ENCODE data around the gene DMBT1.
A peak's percentile ranks its signal among the peaks of the same experiment; 100 is the strongest.

The DMBT1 gene

GRCh38 chr10:122548407-122549085, 12.0 kb upstream of the DMBT1 start:
- DNase-seq (ENCODE audit: low read depth in 2 of 2), result no peak

DNA sequence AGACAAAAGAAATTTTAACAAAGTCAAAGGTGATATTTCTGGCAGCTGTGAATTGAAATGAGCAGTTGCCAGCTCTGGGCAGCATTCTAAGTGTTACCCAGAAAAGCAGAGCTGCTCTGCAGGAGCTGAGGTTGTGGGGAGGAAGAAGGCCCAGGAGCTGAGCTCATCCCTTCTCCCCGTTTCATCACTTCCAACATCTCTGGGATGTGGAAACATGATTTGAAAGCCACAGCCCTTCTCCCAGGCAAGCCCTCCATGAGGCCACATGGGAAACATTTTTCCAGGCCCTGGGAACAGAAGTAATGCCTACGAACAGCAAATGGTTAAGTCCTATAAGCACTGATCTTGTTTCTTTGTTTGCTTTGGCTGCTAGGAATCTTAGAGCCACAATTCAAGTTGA, 10.9 kb upstream of the DMBT1 start:
- DNase-seq (ENCODE audit: low read depth in 2 of 2), result no peak

GRCh38 chr10:122550427-122550826, 10.1 kb upstream of the DMBT1 start:
- DNase-seq (ENCODE audit: low read depth in 2 of 2), result no peak

GRCh38 chr10:122550983-122551382, 9.6 kb upstream of the DMBT1 start:
- no peak for DNase-seq (ENCODE audit: low read depth in 2 of 2)

DNA sequence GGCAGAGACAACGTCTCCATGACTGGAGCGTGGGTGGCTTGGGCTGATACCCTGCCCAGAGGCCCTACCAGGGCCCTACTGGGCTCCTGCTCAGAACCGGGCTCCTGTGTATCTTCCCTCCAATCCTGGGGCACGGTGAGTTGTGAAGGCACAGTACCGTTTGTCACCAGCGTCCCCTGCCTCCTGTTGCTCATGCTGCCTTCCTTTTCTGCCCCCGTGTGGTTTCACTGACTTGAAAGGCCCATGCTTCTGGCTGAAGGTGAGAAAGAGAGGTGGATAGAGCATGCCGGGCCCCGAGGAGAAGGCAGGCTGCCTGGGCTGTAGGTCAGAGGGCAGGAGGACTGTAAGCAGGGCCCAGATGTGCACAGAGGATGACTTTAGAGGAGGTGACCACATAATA, 9.1 kb upstream of the DMBT1 start:
- DNase-seq (ENCODE audit: low read depth in 2 of 2), result peak; percentile 13 to 29

DNA sequence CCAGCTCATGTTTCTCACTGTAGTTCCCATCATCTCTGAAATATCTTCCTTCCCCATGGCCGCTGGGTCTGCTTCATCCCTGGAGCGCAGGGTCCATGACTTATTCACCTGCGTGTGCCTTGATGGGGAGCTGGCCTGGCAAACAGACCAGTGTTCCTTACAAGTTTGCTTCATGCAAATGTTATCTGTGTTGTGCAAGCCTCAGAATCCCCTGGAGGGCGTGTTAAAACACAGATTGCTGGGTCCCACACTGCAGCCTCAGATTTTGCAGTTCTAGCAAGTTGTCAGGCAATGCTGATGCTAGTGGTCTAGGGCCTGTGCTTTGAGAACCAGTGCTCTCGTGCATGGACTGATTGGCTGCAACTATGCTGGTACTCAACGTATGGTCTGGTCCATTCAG, 7.2 kb upstream of the DMBT1 start:
- DNase-seq (ENCODE audit: low read depth in 2 of 2), result no peak

- no peak for DNase-seq (ENCODE audit: low read depth in 2 of 2)
Measured at GRCh38 chr10:122554131-122555036, 6.2 kb upstream of the DMBT1 start.

- DNase-seq (ENCODE audit: low read depth in 2 of 2), result no peak
Measured at GRCh38 chr10:122555442-122555841, 5.1 kb upstream of the DMBT1 start.

DNA sequence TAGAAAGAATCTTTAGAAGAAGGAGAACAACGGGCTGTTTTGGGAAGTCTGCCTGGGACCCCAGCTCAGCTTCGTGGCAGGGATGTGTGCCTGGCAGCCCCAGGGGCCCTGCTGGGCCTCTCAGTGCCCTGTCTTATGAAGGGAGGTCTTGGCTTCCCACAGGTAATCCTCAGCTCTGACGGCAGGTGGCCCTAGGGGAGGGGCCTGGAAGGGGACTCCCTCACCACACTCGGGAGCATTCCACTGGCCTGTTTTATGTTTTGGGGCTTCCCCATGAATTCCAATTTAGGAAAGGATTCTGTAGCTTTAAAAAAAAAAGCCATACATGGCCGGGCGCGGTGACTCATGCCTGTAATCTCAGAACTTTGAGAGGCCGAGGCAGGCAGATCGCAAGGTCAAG, 3.0 kb upstream of the DMBT1 start:
- no peak for DNase-seq (ENCODE audit: low read depth in 2 of 2)

GRCh38 chr10:122558452-122558851, 2.1 kb upstream of the DMBT1 start:
- DNase-seq (ENCODE audit: low read depth in 2 of 2), result no peak

DNA sequence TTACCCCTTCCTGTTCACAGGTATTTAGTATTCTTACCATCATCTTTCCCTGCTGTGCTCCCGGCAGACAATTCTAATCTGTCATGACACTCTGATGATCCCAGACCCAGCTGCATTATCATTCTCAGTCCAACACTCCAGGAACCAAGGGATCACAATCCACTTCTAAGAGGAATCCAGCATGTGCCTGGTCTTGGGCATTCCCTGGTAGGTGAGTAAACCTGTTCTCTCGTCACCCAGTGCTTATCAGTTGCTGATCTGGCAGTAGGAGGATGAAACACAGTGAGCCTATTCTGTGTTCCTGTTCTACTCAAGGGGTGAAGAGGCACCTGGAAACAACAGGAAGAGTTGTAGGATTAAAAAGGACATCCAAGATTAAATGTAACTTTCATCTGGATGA, 1.3 kb upstream of the DMBT1 start:
- no peak for DNase-seq (ENCODE audit: low read depth in 2 of 2)

DNA sequence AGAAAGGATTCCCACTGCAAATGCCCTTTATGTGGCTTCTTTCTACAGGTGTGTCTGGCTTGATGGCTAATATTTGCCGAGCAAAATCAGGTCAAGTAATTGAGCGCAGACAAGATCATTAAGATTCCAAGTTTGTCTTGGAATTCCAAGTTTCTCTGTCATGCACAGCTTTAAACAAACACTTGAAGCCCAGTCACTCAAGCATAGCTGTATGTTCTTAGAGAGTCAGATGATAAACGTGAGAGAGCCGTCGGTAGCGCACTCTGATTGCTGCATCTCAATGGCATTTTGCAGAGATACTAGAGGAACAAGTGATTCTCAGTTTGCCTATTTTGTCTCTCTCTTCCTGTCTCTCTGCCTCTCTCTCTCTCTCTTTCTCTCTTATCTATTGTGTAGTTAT, 658 bp downstream of the DMBT1 start:
- no peak for DNase-seq (ENCODE audit: low read depth in 2 of 2)

DNA sequence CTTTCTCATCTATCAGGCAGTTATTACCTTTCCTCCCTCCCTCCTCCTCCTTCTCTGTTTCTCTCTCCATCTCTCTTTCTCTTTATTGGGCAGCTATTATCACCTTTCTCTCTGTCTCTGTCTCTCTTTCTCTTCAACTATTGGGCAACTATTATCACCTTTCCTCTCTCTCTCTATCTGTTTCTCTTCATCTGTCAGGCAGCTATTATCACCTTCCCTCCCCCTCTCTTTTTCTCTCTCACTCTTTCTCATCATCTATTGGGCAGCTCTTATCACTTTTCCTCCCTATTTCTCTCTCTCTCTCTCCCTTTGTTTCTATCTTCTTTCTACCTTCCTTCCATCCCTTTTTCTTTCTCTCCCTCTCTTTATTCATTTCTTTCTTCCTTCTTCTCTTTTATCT, 1.2 kb downstream of the DMBT1 start:
- DNase-seq (ENCODE audit: low read depth in 2 of 2), result no peak

DNA sequence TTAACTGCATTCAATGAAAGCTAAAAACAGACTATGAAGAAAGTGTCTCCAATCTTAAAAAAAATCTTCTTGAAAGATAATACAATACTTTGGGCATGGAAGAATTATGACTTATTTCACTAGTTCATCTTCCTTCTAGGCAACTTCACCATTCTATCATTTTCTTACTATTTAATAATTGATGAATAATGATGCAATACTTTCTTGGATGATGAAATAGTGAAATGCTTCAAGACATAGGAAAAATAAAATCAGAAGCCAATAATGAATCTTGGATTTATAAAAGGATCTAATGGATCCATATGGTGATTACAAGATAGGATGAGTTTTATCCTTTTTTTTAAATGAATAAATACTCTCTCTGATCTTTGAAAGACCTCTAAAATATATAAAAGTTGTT, 4.4 kb downstream of the DMBT1 start:
- DNase-seq (ENCODE audit: low read depth in 2 of 2), result no peak

GRCh38 chr10:122565766-122566206, 5.2 kb downstream of the DMBT1 start:
- DNase-seq (ENCODE audit: low read depth in 2 of 2), result peak; percentile 31 to 72

DNA sequence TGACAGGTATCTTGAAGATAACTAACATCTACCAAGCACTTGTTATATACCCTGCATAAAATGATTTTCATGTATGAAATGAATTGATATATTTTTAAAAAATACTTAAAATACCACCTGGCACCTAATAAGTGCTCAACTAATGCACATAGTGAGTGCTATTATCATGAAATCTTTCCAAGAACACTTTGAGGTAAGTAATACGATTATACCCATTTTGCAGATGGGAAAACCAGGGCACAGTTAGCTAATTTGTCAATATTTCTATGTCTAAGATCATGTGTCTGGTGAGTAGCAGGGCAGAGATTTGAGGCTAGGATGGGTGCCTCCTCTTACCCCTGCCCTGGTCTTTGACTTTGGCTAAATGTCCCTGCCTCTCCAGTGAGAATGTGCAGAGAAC, 6.1 kb downstream of the DMBT1 start:
- no peak for DNase-seq (ENCODE audit: low read depth in 2 of 2)

DNA sequence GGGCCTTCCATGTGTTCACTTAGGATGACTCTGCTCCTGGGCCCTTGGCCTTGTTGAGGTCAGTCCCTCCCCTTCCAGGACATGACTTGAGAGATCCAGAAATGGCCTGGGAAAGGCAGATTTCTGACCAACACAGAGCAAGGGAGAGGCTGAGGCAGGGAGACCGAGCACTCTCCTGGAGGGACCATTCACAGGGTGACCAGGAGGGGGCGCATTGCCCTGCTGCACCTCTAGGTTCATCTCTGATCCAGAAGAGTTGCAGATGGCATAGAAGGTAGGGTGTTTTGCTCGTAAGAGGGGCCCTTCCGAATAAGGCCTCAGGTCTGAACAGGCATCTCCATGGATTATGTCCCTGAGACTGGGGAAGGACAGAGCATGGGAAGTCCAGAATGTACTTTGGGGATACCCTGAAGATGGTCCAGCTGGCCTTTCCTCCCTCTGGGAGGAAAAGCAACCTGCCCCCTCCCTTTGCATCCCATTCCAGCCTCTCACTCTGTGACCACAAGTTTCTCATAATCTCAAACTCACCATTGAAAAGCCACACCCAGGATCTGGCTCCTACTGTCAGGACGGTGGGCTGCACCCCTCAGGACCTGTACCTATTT, 6.6 kb downstream of the DMBT1 start:
- peak in 1 of 2 experiments; percentile 23 for DNase-seq (ENCODE audit: low read depth in 2 of 2)

- DNase-seq (ENCODE audit: low read depth in 2 of 2), result no peak
Measured at GRCh38 chr10:122568551-122568950, 8.0 kb downstream of the DMBT1 start.

GRCh38 chr10:122570920-122571319, 10.4 kb downstream of the DMBT1 start:
- DNase-seq (ENCODE audit: low read depth in 2 of 2), result no peak

GRCh38 chr10:122571892-122572291, 11.3 kb downstream of the DMBT1 start:
- no peak for DNase-seq (ENCODE audit: low read depth in 2 of 2)

DNA sequence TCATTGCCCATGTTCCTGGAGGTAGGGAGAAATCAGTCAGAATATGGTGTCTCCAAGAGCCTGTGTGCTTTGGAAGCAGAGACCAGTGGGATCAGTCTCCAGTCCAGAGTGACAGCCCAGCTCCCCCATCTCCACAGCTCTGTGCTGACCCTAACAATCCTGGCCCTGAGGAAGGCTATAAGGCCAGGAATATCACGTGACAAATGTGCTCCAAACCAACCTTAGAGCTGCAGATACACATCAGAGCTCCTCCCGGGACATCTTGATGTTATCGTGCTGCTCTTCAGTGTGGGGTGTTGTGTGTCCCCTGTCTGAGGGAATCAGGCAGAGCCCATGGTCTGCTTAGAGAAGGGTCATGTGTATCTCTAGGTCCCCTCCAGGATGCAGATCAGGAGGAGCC, 15.2 kb downstream of the DMBT1 start:
- DNase-seq (ENCODE audit: low read depth in 2 of 2), result no peak

GRCh38 chr10:122576291-122576690, 15.7 kb downstream of the DMBT1 start:
- no peak for DNase-seq (ENCODE audit: low read depth in 2 of 2)
